Measurements from ENCODE around the gene MED15.
"Not testable (repeated sequence)": the region's sequence is repeated elsewhere in the genome, so short reads cannot be mapped to it uniquely, and the experiment has no call there.

MED15 gene

DNA sequence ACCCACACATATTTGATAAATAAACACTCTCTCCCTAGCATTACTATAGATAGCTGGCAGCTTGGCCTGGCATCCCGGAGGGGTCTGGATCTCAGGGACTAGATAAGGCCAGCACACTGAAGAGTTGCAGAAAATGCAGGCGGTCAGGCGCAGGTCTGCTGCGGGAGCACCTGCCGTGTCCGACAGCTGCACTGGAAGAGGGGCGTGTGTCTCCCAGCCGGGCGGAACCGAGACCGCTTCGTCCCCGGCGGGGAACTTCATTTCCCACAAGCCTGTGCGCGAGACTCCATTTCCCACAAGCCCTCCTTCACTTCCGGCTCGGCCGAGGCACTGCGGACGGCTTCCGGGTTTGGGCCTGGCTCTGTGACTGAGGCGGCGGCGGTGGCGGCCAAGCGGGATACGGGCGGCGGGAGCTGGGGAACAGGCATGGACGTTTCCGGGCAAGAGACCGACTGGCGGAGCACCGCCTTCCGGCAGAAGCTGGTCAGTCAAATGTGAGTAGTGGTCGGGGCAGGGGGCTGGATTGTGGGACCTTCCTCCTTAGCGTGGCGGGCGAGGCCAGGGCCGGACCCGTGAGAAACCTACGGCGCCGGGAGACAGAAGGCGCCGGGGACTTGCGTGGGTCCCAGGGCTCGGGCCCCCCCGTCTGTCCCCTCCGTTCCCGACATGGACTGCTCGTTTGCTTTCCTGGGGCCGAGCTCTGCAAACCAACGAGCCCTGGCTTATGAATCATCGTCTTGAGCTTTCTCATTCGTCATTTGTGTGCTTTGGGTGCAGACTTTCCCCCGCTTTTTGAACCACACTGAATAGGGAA is at the start of gene MED15:
MED15 (plus strand) TSS at position 358 of the 814 bp plus-strand sequence; CDS start at position 427, 69 bp downstream.
- DNase-seq = peak; percentile 78

DNA sequence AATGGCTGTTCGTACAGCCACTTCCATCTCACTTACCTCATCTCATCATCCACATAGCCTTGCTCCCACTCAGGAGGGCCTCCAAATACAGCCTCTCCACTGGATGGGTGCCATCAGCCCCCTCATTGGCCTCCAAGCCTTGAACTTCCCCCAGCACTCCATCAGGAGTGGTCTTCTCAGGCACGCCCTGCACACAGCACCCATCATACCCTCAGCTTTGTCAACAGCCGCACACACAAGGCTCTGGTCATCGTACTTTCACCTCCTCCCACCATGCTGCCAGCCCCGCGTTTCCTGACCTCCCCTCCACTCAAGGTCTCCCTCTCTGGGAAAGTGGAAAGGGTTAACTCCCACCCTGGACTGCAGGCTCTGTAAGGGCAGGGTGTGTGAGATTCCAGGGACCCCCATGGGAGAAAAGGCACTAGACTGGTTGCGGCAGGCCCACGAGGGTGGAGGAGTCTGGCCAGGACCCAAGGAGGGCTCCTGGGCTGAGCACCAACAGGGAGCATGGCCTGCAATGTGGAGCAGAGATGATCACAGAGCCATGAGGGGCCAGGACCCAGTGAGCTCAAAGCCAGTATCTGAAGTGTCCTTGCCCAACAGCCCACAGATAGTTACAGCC is 48.8 kb upstream of the MED15 start:
- DNase-seq = no peak

DNA sequence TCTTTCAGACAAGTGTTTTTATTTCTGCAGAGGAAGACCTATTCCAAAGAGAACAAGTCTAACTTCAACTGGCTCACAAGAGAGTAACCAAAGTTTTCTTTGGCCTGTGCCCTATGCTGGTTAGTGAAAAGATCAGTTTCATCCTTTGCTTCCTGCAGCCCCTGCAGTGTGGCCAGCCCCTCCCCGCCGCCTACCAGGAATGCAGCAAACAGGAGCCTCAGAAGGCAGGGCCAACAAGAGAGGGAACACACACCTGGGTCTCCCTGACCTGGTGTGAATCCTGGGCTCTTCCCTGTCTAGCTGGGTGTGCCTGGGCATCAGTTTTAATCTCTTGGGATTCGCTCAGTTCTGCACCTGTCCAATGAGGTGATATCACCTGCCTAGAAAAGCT is 48.3 kb upstream of the MED15 start:
- peak; percentile 17 for DNase-seq

GRCh38 chr22:20459862-20460261 is 47.5 kb upstream of the MED15 start:
- DNase-seq = no peak

- DNase-seq = peak; percentile 86
Observed at GRCh38 chr22:20463324-20464095, 43.9 kb upstream of the MED15 start.

GRCh38 chr22:20464096-20464614 is 43.3 kb upstream of the MED15 start:
- DNase-seq = peak; percentile 40

DNA sequence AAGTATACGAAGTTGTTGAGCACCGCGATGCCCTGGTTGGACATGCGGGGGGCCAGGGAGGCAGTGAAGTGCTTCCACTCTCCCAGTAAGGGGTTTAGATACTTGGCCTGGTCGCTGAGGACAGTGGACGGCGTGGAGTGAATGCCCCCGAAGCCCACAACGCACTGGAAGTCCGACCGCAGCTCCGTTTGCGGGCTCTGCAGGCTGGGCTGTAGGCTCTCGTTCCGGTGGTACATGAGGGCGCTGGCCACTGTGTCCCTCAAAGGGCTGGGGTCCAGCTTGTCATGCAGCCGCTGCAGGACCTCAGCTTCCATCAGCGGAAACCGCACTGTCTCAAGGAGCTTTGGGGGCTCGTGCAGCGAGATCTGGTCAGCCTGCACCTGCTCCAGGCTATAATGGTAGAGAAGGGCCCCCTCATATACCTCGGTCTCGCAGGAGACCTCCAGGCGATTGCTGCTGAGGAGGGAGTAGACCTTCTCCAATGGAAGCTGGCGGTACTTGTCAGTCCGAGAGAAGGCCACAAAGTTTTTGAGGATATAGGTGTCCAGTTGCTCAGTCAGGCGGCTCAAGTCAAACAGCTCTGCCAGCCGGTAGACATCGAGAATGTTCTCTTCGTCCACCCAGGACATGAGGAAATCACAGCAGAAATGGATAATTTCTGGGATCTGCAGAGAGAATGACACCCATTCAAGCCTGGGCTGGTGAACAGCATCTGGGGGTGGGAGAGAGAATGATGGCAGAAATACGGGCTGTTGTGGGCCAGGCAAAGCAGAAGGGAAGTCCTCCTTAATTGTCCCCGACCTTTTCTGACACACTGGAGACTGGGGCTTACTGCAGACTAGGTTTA is 42.3 kb upstream of the MED15 start:
- no peak for DNase-seq

GRCh38 chr22:20465759-20466077 is 41.7 kb upstream of the MED15 start:
- DNase-seq = no peak

DNA sequence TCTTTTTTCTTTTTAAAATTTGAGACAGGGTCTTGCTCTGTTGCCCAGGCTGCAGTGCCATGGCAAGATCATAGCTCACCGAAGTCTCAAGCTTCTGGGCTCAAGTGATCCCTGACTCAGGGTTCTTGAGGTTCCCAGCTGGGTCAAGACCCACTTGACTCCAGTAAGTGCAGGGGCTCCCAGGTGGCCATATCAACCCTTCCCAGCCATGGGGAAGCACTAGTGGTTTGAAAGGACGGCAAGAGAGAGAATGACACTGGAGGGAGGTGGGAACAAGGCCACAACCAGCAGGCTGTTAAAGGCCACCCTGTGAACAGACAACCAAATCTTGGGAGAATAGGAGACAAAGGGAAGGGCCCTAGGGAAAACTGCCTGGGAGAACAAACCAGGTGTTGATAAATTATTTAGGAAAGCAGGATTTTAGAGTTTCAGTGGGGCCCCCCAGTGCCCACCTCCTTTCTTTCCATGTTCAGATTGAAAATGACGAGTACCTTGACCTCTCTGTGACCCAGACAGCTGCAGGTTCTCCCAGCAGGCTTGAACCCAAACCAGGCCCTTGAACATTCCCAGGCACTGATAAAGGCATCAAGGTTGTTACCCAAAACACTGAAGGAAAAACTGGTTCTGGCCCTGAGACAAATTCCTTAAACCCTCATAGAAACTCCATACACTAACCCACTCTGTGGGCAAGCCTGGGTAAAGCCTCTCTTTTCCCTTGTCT is 40.6 kb upstream of the MED15 start:
- DNase-seq = peak; percentile 6

GRCh38 chr22:20469110-20469868 is 38.1 kb upstream of the MED15 start:
- DNase-seq = peak; percentile 56

- not testable (repeated sequence) for DNase-seq
Observed at GRCh38 chr22:20470525-20470924, 36.9 kb upstream of the MED15 start.

GRCh38 chr22:20471126-20471833 is 36.1 kb upstream of the MED15 start:
- DNase-seq = no peak

DNA sequence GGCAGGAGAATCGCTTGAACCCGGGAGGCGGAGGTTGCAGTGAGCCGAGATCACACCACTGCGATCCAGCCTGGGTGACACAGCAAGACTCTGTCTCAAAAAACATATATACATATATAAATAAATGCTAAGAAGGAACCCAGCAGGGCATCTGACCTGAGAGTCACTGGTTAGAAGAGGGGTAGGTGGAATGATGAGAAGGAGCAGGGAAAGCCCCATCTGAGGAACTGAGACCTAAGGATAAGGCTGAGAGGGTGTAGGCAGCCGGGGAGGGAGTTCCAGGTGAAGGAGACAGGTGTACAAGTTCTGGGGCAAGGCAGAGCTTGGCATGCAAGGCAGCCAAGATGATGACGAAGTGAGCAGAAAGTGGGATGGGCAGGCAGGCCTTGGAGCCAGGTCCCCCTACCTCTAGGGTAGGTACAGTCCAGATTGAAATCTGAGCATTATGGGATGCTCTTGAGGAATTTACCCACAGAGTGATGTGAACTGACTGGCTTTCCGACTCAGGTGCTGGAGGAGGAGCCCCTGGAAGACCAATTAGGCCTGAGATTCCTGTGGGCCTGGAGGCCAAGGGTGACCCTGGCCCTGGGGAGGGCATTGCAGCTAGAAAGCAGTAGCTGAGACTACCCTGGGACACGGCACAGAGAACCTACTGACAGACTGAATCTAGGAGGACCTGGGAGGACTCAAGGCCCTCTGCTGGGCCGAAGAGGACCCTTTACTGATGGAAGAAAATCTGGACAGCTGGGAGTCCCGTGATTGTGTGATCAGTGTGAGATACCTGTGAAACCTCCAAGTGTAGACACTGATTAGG is 34.6 kb upstream of the MED15 start:
- no peak for DNase-seq

- no peak for DNase-seq
Observed at GRCh38 chr22:20475115-20475436, 32.3 kb upstream of the MED15 start.

DNA sequence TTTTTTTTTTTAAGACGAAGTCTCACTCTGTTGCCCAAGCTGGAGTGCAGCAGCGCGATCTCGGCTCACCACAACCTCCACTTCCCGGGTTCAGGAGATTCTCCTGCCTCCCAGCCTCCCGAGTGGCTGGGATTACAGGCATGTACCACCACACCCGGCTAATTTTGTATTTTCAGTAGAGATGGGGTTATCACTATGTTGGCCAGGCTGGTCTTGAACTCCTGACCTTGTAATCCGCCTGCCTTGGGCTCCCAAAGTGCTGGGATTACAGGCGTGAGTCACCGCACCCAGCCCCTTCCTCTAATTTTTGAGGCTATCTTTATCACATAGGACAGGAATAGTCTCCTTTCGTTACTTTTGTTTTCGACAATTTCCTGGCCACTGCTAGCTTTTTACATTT is 31.8 kb upstream of the MED15 start:
- not testable (repeated sequence) for DNase-seq

GRCh38 chr22:20478059-20478458 is 29.4 kb upstream of the MED15 start:
- not testable (repeated sequence) for DNase-seq

GRCh38 chr22:20479612-20480196 is 27.7 kb upstream of the MED15 start:
- no peak for DNase-seq

- not testable (repeated sequence) for DNase-seq
Observed at GRCh38 chr22:20483143-20483506, 24.3 kb upstream of the MED15 start.

GRCh38 chr22:20483771-20484170 is 23.6 kb upstream of the MED15 start:
- no peak for DNase-seq
